H54 (cell line): ENCODE measurements around the gene STUM.

Experiments
- DNase-seq: peaks from one replicate; pipeline ENCODE4 v3.0.0; 2011; ENCODE audit warnings: low spot score, mixed read lengths; ENCODE audit not compliant: insufficient read length
- FAIRE-seq: peaks from 3 replicates; lab custom pipeline; 2011; peaks lifted over from hg19 to GRCh38; lab: Jason Lieb, UNC
- POLR2A ChIP-seq: IDR thresholded peaks from 2 replicates; pipeline ENCODE4 v1.6.1; 2011; ENCODE audit warnings: low read depth, mild to moderate bottlenecking, low read length

The STUM gene

GRCh38 chr1:226546926-226547325, 1.6 kb upstream of the STUM start:
- DNase-seq (no peak), FAIRE-seq (no peak)
- no peak for TF ChIP-seq POLR2A

GRCh38 chr1:226547754-226548191, 791 bp upstream of the STUM start:
- peak; percentile 94 for DNase-seq
- peak; percentile 38 for FAIRE-seq
- TF ChIP-seq POLR2A, result no peak

- TF ChIP-seq POLR2A, result no peak
- FAIRE-seq (no peak), DNase-seq (no peak)
Observed at GRCh38 chr1:226549094-226549936, 751 bp downstream of the STUM start.

GRCh38 chr1:226549937-226550671, 1.5 kb downstream of the STUM start:
- no peak for TF ChIP-seq POLR2A
- no peak for FAIRE-seq
- no peak for DNase-seq

GRCh38 chr1:226550672-226551041, 2.1 kb downstream of the STUM start:
- FAIRE-seq (no peak), DNase-seq (no peak)
- TF ChIP-seq POLR2A, result no peak

GRCh38 chr1:226551299-226551698, 2.7 kb downstream of the STUM start:
- DNase-seq, result no peak
- TF ChIP-seq POLR2A, result no peak
- FAIRE-seq, result no peak

GRCh38 chr1:226552061-226552460, 3.5 kb downstream of the STUM start:
- DNase-seq (no peak), FAIRE-seq (no peak)
- TF ChIP-seq POLR2A, result no peak

GRCh38 chr1:226553266-226553923, 4.8 kb downstream of the STUM start:
- DNase-seq, result no peak
- no peak for TF ChIP-seq POLR2A
- no peak for FAIRE-seq

- FAIRE-seq, result no peak
- TF ChIP-seq POLR2A, result no peak
- DNase-seq, result no peak
Observed at GRCh38 chr1:226553924-226554282, 5.3 kb downstream of the STUM start.

- FAIRE-seq (no peak), DNase-seq (no peak)
- TF ChIP-seq POLR2A, result no peak
Observed at GRCh38 chr1:226555092-226555491, 6.5 kb downstream of the STUM start.

- DNase-seq (no peak), FAIRE-seq (no peak)
- TF ChIP-seq POLR2A, result no peak
Observed at GRCh38 chr1:226557424-226557823, 8.9 kb downstream of the STUM start.

- DNase-seq, result no peak
- no peak for FAIRE-seq
- TF ChIP-seq POLR2A, result no peak
Observed at GRCh38 chr1:226558036-226558650, 9.6 kb downstream of the STUM start.

- no peak for FAIRE-seq
- TF ChIP-seq POLR2A, result no peak
- DNase-seq, result no peak
Observed at GRCh38 chr1:226560243-226560642, 11.7 kb downstream of the STUM start.

- no peak for FAIRE-seq
- no peak for DNase-seq
- TF ChIP-seq POLR2A, result no peak
Observed at GRCh38 chr1:226562989-226563388, 14.4 kb downstream of the STUM start.
